IMR-90 (cell line): Measurements from ENCODE around the gene AMPD3. TPM values are rescaled to one million over a fixed set of nuclear protein-coding genes. Genes with fewer than 3 reads are reported as not detected.

Experiments
- ATAC-seq: fragments of 200-7000 bp; cut with Tn5 transposase; 2 replicates; pipeline ENCODE4 v1.9.1; 2020; ENCODE audit warnings: low read depth, mild to moderate bottlenecking, moderate library complexity
- BruUV-seq: library from RNA; stranded (reverse); fragments of 400-500 nt; replicated peaks from 2 replicates; lab custom pipeline; 2021; lab: Mats Ljungman, UMichigan
- CTCF ChIA-PET: fragments of 300-600 bp; formaldehyde crosslinking; extraction: SDS; loops from one replicate; lab custom pipeline; 2021; ENCODE audit warnings: antibody characterized with exemption; lab: Yijun Ruan, JAX
- POLR2A ChIA-PET: fragments of 300-600 bp; sonication (Branson Sonifier 250); formaldehyde crosslinking; loops from one replicate; lab custom pipeline; 2022; ENCODE audit warnings: antibody characterized with exemption; ENCODE audit not compliant: unreplicated experiment; lab: Charles Lee
- DNase-seq: peaks from one replicate; pipeline ENCODE4 v3.0.0; 2013
- H2AFZ ChIP-seq: replicated peaks from 2 replicates; pipeline ENCODE3; 2013; ENCODE audit warnings: low read length, mild to moderate bottlenecking; ENCODE audit not compliant: poor library complexity
- H2AK5ac ChIP-seq: 2 replicates; pipeline ENCODE4 v1.6.1; 2013; ENCODE audit warnings: low read depth, low read length, inconsistent platforms
- H2AK9ac ChIP-seq: replicated peaks from 2 replicates; pipeline ENCODE3; 2013; ENCODE audit warnings: mild to moderate bottlenecking, low read depth, low read length, moderate library complexity; ENCODE audit not compliant: poor library complexity
- H2BK120ac ChIP-seq: 2 replicates; pipeline ENCODE4 v1.6.1; 2013; ENCODE audit warnings: low read depth, low read length, inconsistent platforms
- H2BK15ac ChIP-seq: 3 replicates; pipeline ENCODE4 v1.6.1; 2013; ENCODE audit warnings: low read depth, low read length, inconsistent platforms
- H2BK20ac ChIP-seq: 2 replicates; pipeline ENCODE4 v1.6.1; 2013; ENCODE audit warnings: low read depth, mild to moderate bottlenecking, inconsistent platforms, low read length, moderate library complexity
- H2BK5ac ChIP-seq: 2 replicates; pipeline ENCODE4 v1.6.1; 2013; ENCODE audit warnings: mild to moderate bottlenecking, low read depth, low read length, inconsistent platforms; ENCODE audit not compliant: poor library complexity, severe bottlenecking
- H3K14ac ChIP-seq: replicated peaks from 2 replicates; pipeline ENCODE4 v1.6.1; 2013; ENCODE audit warnings: low read depth, low read length, inconsistent platforms
- H3K18ac ChIP-seq: 2 replicates; pipeline ENCODE4 v1.6.1; 2013; ENCODE audit warnings: low read depth, low read length, control low read depth
- H3K23ac ChIP-seq: 2 replicates; pipeline ENCODE4 v1.6.1; 2013; ENCODE audit warnings: low read depth, low read length, inconsistent platforms
- H3K27ac ChIP-seq: 2 replicates; pipeline ENCODE4 v1.5.1; 2013; ENCODE audit warnings: mild to moderate bottlenecking, control low read depth, low read length; ENCODE audit not compliant: insufficient read depth
- H3K27me3 ChIP-seq: 2 replicates; pipeline ENCODE4 v1.6.1; 2013; ENCODE audit warnings: low read length; ENCODE audit not compliant: control insufficient read depth, insufficient read depth
- H3K36me3 ChIP-seq: 2 replicates; pipeline ENCODE4 v1.6.1; 2013; ENCODE audit warnings: low read length, mixed read lengths; ENCODE audit not compliant: control insufficient read depth, insufficient read depth
- H3K4ac ChIP-seq: 2 replicates; pipeline ENCODE4 v1.6.1; 2013; ENCODE audit warnings: low read depth, low read length, inconsistent platforms
- H3K4me1 ChIP-seq: 2 replicates; pipeline ENCODE4 v1.6.1; 2013; ENCODE audit warnings: low read length, mixed read lengths; ENCODE audit not compliant: control insufficient read depth, insufficient read depth
- H3K4me2 ChIP-seq: 2 replicates; pipeline ENCODE4 v1.6.1; 2013; ENCODE audit warnings: low read depth, mild to moderate bottlenecking, control low read depth, low read length, moderate library complexity
- H3K4me3 ChIP-seq: 2 replicates; pipeline ENCODE4 v1.5.1; 2013; ENCODE audit warnings: low read depth, mild to moderate bottlenecking, control low read depth, low read length, moderate library complexity; ENCODE audit not compliant: insufficient read depth
- H3K56ac ChIP-seq: 2 replicates; pipeline ENCODE4 v1.6.1; 2013; ENCODE audit warnings: low read length, inconsistent platforms; ENCODE audit not compliant: insufficient read depth; ENCODE audit errors: extremely low read depth
- H3K79me1 ChIP-seq, 2 experiments: 2 replicates each; pipeline ENCODE4 v1.6.1; 2013; ENCODE audit warnings: low read length in 2 of 2, inconsistent platforms in 1 of 2, low read depth in 1 of 2
- H3K9ac ChIP-seq: 2 replicates; pipeline ENCODE4 v1.6.1; 2013; ENCODE audit warnings: low read depth, low read length, control low read depth
- H3K9me1 ChIP-seq: 2 replicates; pipeline ENCODE4 v1.6.1; 2013; ENCODE audit warnings: low read length, inconsistent platforms; ENCODE audit not compliant: insufficient read depth
- H3K9me3 ChIP-seq: 2 replicates; pipeline ENCODE4 v1.6.1; 2013; ENCODE audit warnings: low read length; ENCODE audit not compliant: control insufficient read depth, insufficient read depth
- H4K20me1 ChIP-seq: 2 replicates; pipeline ENCODE4 v1.6.1; 2013; ENCODE audit warnings: low read length, inconsistent platforms; ENCODE audit not compliant: insufficient read depth
- H4K5ac ChIP-seq: 2 replicates; pipeline ENCODE4 v1.6.1; 2013; ENCODE audit warnings: mild to moderate bottlenecking, low read depth, low read length, control low read depth
- H4K8ac ChIP-seq, 2 experiments: 2 replicates each; pipeline ENCODE4 v1.6.1; 2013; ENCODE audit warnings: low read depth in 2 of 2, low read length in 2 of 2, control low read depth in 1 of 2, inconsistent platforms in 1 of 2
- H4K91ac ChIP-seq: 2 replicates; pipeline ENCODE4 v1.6.1; 2013; ENCODE audit warnings: low read depth, low read length, inconsistent platforms; ENCODE audit not compliant: insufficient read depth
- MAFK ChIP-seq: IDR thresholded peaks from 2 replicates; pipeline ENCODE4 v1.6.1; 2012; ENCODE audit warnings: low read depth, low read length, improper control_type of control experiment
- MAZ ChIP-seq: IDR thresholded peaks from 2 replicates; pipeline ENCODE4 v1.6.1; 2012; ENCODE audit warnings: low read depth, mild to moderate bottlenecking, low read length, improper control_type of control experiment, moderate library complexity, borderline replicate concordance
- RAD21 ChIP-seq: IDR thresholded peaks from 2 replicates; pipeline ENCODE4 v1.6.1; 2012; ENCODE audit warnings: low read length, improper control_type of control experiment
- SMC3 ChIP-seq: fragments of 150-350 bp; IDR thresholded peaks from 2 replicates; pipeline ENCODE4 v1.6.1; 2016; ENCODE audit warnings: low read depth, mild to moderate bottlenecking, antibody characterized with exemption, low read length, moderate library complexity
- WGBS, 2 experiments: methylation state at CpG; one replicate each; pipeline versions ENCODE4 v1.1.5 to v1.1.7; 2013; ENCODE audit warnings: missing lambda C conversion rate in 2 of 2; ENCODE audit not compliant: insufficient read length in 1 of 2; ENCODE audit errors: extremely low coverage in 2 of 2; 5-methylcytosine and 5-hydroxymethylcytosine counted together
- dilution Hi-C: fragments of 300-500 bp; cut with HindIII; formaldehyde crosslinking; loops from one replicate; pipeline ENCODE4 v1.14.3; 2018; ENCODE audit warnings: low sequenced_read_pairs; ENCODE audit not compliant: unreplicated experiment
- in situ Hi-C: fragments of 300-500 bp; cut with MboI; formaldehyde crosslinking; loops from 3 replicates; pipeline ENCODE4 v1.14.3; 2019; ENCODE audit warnings: low sequenced_read_pairs, inconsistent platforms, mixed read lengths
- intact Hi-C: fragments of 100-400 bp; cut with micrococcal nuclease; formaldehyde crosslinking; loops from 2 replicates; pipeline ENCODE4 v1.10.0; 2022
- polyA plus RNA-seq, 3 experiments: library from polyadenylated mRNA; depleted of rRNA; stranded (reverse); fragments of >200 nt; gene quantifications; 2 replicates each; pipeline ENCODE4 v1.2.3, GENCODE V29; 2012; ENCODE audit warnings: low replicate concordance in 1 of 3
- total RNA-seq: library from RNA; depleted of rRNA; stranded (reverse); fragments of >200 nt; gene quantifications from 2 replicates; pipeline ENCODE4 v1.2.3, GENCODE V29; 2012

Gene AMPD3
- total and polyA plus RNA-seq, 2 of the 4 experiments (the other 2 are of a cell fraction): 8.6 to 12.1 TPM

GRCh38 chr11:10524471-10524870 lies 69.4 kb downstream of the AMPD3 start:
- H2BK5ac ChIP-seq: no peak overlapping the region
- peaks cover 4% of the 10 kb centered on the region for H3K36me3 ChIP-seq
- no peak overlapping the region for H2AFZ ChIP-seq
- no peak overlapping the region for H3K27ac ChIP-seq
- intact Hi-C loops: loop anchor here (10.0 kb wide), 1 partner anchor 200 kb away; no protein-coding TSS in a partner anchor
- no peaks in the 10 kb centered on the region for H3K9me3 ChIP-seq
- H3K14ac ChIP-seq: no peak overlapping the region
- no peak overlapping the region for H4K8ac ChIP-seq
- ATAC-seq (no peak), DNase-seq (no peak)
- no peak overlapping the region for H2AK5ac ChIP-seq
- no peak overlapping the region for H2AK9ac ChIP-seq
- TF ChIP-seq MAFK (no peak), MAZ (no peak), RAD21 (no peak), SMC3 (no peak)
- H3K4me1 ChIP-seq: peaks cover 16% of the 10 kb centered on the region
- H3K79me1 ChIP-seq: peaks cover 0 to 13% of the 10 kb centered on the region in 2 experiments; a peak in 1 of 4 replicates
- no peak overlapping the region for H2BK120ac ChIP-seq
- BruUV-seq: no TSS peak
- dilution Hi-C loops: loop anchor here (25.0 kb wide), 1 partner anchor 213 kb away; no protein-coding TSS in a partner anchor
- no CpG with 5 or more reads among the region's 1 CpG for WGBS, 2 experiments
- H3K4me2 ChIP-seq: no peak overlapping the region
- in situ Hi-C loops: no loop called here
- H4K5ac ChIP-seq: no peak overlapping the region
- no peak overlapping the region for H4K91ac ChIP-seq
- H3K27me3 ChIP-seq: no peaks in the 10 kb centered on the region
- H3K9me1 ChIP-seq: peaks cover 6% of the 10 kb centered on the region; the same call in 1 of the 2 replicates
- no peak overlapping the region for H3K18ac ChIP-seq
- no peaks in the 10 kb centered on the region for H4K20me1 ChIP-seq
- H3K4me3 ChIP-seq: no peak overlapping the region
- POLR2A ChIA-PET: no interaction called here
- no peak overlapping the region for H3K9ac ChIP-seq
- CTCF ChIA-PET: no interaction called here
- no peak overlapping the region for H2BK20ac ChIP-seq
- H3K4ac ChIP-seq: no peak overlapping the region
- no peak overlapping the region for H2BK15ac ChIP-seq
- H3K56ac ChIP-seq: no peak overlapping the region
- H3K23ac ChIP-seq: no peak overlapping the region
